ENCODE data around the gene FLAD1. TPM values are rescaled to one million over a fixed set of nuclear protein-coding genes. Genes with fewer than 3 reads are reported as not detected.

The FLAD1 gene
- total RNA-seq, 1 experiment from 2014 or later = 97.0 TPM

DNA sequence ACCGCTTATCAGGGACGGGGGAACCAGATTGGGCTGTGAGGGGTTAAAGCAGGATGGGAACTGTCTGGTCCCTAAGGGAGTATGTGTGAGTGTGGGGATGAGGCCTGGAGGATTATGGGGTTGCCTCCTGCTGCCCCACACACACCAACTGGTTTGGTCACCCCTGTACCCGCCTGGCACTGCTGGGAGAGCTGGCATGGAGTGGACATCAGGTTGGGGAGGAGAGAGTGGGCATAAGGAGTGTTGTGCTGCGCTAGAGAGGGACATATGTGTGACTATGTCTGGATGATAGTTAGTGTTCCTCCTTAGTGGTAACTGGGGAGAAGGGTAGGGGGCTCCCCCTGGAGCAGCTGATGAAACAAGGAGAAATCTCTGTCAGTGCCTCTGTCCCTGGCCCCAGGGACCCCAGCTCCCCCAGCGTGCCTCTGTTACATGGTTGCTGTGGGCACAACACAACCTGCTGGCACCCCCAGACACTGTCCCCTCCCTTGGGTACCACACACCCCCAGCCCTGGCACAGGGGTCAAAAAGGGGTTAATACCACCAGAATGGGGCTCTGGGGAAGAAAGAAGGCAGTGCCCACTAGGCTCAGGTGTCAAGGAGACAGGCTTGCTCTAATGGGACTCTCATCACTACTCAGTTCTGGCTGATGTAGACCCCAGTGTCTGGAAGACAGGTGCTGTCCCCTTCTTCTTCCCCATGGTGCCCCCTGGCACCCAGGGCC, 21.4 kb downstream of the FLAD1 start:
- H3K79me2 ChIP-seq (ENCODE audit: insufficient read depth, low read length) = no peaks in the 10 kb centered on the region; the same call in 1 of the 2 replicates
- peak; percentile 25 for DNase-seq

More for the DNA sequence above, 21.4 kb downstream of the FLAD1 start:
- Histone ChIP-seq H4K91ac (ENCODE audit: insufficient read length, low read depth, low read length) (no peak overlapping the region), H4K8ac (replicated peaks; ENCODE audit: insufficient read length, low read depth, low read length) (no peak overlapping the region), H4K20me1 (ENCODE audit: control insufficient read depth, insufficient read depth, insufficient read length) (no peaks in the 10 kb centered on the region), H3K27me3 (ENCODE audit: insufficient read depth, low read length) (no peaks in the 10 kb centered on the region), H3K79me1 (ENCODE audit: insufficient read depth, low read depth, low read length, poor library complexity, severe bottlenecking) (no peaks in the 10 kb centered on the region), H3K27ac (ENCODE audit: insufficient read length, low read depth, low read length) (no peak overlapping the region), H2AFZ (ENCODE audit: low read length) (no peak overlapping the region), H3K23ac (ENCODE audit: insufficient read length, low read depth, low read length) (no peak overlapping the region), H3K4ac (ENCODE audit: low read depth, low read length) (no peak overlapping the region), H3K56ac (ENCODE audit: insufficient read length, low read depth, low read length) (no peak overlapping the region), H3K4me2 (ENCODE audit: insufficient read depth, insufficient read length, low read length) (peak overlapping the region; percentile 74), H3K14ac (ENCODE audit: insufficient read depth, low read length) (peak overlapping the region; percentile 70), H3K9ac (ENCODE audit: extremely low read depth, insufficient read length, low read length) (no peak overlapping the region), H3K9me3 (ENCODE audit: control insufficient read depth, low read depth, low read length) (no peaks in the 10 kb centered on the region), H2BK120ac (ENCODE audit: low read depth, low read length, poor library complexity, severe bottlenecking) (no peak overlapping the region), H3K18ac (ENCODE audit: insufficient read length, low read depth, low read length) (peak overlapping the region; percentile 63), H4K5ac (ENCODE audit: insufficient read length, low read depth, low read length) (no peak overlapping the region), H2BK15ac (ENCODE audit: low read depth, low read length) (no peak overlapping the region), H3T11ph (ENCODE audit: low read length) (no peak overlapping the region), H3K4me1 (ENCODE audit: insufficient read depth, low read length) (peaks cover 5% of the 10 kb centered on the region; the same call in 1 of the 2 replicates), H2BK12ac (ENCODE audit: insufficient read length, low read depth, low read length) (no peak overlapping the region), H2BK5ac (ENCODE audit: insufficient read length, low read length) (no peak overlapping the region), H2AK5ac (ENCODE audit: insufficient read length, low read length) (no peak overlapping the region), H2BK20ac (ENCODE audit: low read depth, low read length, poor library complexity, severe bottlenecking) (no peak overlapping the region), H3K23me2 (ENCODE audit: insufficient read length, low read depth, low read length, poor library complexity, severe bottlenecking) (peaks cover 22% of the 10 kb centered on the region)
- Mint-ChIP-seq H3K36me3 (ENCODE audit: insufficient read depth in 1 of 3, low read depth in 3 of 3) (no peaks in the 10 kb centered on the region; a peak in 2 of 7 replicates), H3K4me1 (peaks cover 37 to 45% of the 10 kb centered on the region in 2 experiments), H3K27me3 (ENCODE audit: low read depth) (no peaks in the 10 kb centered on the region), H3K4me3 (peak overlapping the region; percentile 93 to 97), H3K9me3 (no peaks in the 10 kb centered on the region; a peak in 1 of 5 replicates), H3K27ac (peak overlapping the region; percentile 92 to 94 (median 92))
- TF ChIP-seq, protein P1, sequence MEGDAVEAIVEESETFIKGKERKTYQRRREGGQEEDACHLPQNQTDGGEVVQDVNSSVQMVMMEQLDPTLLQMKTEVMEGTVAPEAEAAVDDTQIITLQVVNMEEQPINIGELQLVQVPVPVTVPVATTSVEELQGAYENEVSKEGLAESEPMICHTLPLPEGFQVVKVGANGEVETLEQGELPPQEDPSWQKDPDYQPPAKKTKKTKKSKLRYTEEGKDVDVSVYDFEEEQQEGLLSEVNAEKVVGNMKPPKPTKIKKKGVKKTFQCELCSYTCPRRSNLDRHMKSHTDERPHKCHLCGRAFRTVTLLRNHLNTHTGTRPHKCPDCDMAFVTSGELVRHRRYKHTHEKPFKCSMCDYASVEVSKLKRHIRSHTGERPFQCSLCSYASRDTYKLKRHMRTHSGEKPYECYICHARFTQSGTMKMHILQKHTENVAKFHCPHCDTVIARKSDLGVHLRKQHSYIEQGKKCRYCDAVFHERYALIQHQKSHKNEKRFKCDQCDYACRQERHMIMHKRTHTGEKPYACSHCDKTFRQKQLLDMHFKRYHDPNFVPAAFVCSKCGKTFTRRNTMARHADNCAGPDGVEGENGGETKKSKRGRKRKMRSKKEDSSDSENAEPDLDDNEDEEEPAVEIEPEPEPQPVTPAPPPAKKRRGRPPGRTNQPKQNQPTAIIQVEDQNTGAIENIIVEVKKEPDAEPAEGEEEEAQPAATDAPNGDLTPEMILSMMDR (conservative IDR thresholded peaks at IDR 0.05) = no peak
- WGBS (ENCODE audit: extremely low coverage, insufficient read length, low lambda C conversion rate) = no CpG with 5 or more reads among the region's 5 CpGs

Data from H9 (cell line).